Measurements from ENCODE around the gene MPP7.

The MPP7 gene

DNA sequence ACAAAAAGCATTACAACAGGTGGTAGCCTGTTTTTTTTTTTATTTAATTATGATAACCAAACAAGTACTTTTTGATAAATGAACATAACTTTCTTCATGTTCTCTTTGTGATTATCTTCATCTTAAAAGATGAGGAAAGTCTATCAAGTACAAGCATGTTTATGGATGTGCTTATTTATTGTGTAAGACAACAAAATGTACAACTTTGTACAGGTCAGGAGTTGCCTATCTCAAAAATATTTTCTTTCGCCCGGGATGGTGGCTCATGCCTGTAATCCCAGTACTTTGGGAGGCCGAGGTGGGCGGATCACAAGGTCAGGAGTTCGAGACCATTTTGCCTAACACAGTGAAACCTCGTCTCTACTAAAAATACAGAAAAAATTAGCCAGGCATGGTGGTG is 17.0 kb downstream of the MPP7 start:
- Histone ChIP-seq H3K9me3 (ENCODE audit: insufficient read depth, low read depth, low read length) (no peaks in the 10 kb centered on the region), H3K4me3 (ENCODE audit: low read length, poor library complexity, severe bottlenecking) (no peak overlapping the region), H3K9me2 (replicated peaks; ENCODE audit: low read depth, low read length) (no peaks in the 10 kb centered on the region), H3K79me2 (ENCODE audit: insufficient read depth, low read length) (no peaks in the 10 kb centered on the region), H3K4me1 (ENCODE audit: insufficient read depth, low read length, poor library complexity, severe bottlenecking) (peaks cover 8% of the 10 kb centered on the region), H3K36me3 (ENCODE audit: insufficient read depth, low read length) (no peaks in the 10 kb centered on the region), H3K9ac (ENCODE audit: low read depth, low read length, poor library complexity, severe bottlenecking) (no peak overlapping the region), H3F3A (ENCODE audit: low read depth) (no peaks in the 10 kb centered on the region), H3K4me2 (ENCODE audit: low read depth, low read length, poor library complexity, severe bottlenecking) (no peak overlapping the region), H2AFZ (ENCODE audit: low read length) (no peak overlapping the region), H4K20me1 (ENCODE audit: insufficient read depth, low read length, poor library complexity, severe bottlenecking) (no peaks in the 10 kb centered on the region), H3K27me3 (ENCODE audit: insufficient read depth, low read length, poor library complexity, severe bottlenecking) (no peaks in the 10 kb centered on the region)
- TF ChIP-seq, protein P1, sequence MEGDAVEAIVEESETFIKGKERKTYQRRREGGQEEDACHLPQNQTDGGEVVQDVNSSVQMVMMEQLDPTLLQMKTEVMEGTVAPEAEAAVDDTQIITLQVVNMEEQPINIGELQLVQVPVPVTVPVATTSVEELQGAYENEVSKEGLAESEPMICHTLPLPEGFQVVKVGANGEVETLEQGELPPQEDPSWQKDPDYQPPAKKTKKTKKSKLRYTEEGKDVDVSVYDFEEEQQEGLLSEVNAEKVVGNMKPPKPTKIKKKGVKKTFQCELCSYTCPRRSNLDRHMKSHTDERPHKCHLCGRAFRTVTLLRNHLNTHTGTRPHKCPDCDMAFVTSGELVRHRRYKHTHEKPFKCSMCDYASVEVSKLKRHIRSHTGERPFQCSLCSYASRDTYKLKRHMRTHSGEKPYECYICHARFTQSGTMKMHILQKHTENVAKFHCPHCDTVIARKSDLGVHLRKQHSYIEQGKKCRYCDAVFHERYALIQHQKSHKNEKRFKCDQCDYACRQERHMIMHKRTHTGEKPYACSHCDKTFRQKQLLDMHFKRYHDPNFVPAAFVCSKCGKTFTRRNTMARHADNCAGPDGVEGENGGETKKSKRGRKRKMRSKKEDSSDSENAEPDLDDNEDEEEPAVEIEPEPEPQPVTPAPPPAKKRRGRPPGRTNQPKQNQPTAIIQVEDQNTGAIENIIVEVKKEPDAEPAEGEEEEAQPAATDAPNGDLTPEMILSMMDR (conservative IDR thresholded peaks at IDR 0.05; ENCODE audit: low read length) = no peak
- TF ChIP-seq EZH2phosphoT487 (IDR thresholded peaks at IDR 0.05; ENCODE audit: borderline replicate concordance) = no peak

DNA sequence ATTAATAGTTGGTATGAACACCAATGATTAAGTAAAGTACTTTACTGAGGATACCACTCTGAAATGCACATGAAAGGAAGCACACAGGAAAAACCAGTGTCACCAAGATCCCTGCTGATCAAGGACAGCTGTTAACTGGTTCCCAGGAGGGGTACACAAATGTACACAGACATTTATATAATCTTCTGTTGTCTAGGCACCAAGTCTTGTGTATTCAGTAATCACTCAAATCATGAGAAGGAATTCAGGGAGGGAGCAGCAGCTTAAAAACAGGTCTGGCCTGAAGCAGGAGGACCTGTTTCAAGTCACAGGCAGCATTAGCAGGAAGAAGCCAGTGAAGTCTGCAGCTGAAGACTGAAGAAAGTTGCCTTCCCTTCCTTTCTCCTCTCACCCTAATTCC is 18.7 kb downstream of the MPP7 start:
- no peak overlapping the region for H2AFZ ChIP-seq (ENCODE audit: low read length)
- H3K4me2 ChIP-seq (ENCODE audit: low read depth, low read length, poor library complexity, severe bottlenecking) = no peak overlapping the region
- H3K4me3 ChIP-seq (ENCODE audit: low read length, poor library complexity, severe bottlenecking) = no peak overlapping the region
- no peak overlapping the region for H3K9ac ChIP-seq (ENCODE audit: low read depth, low read length, poor library complexity, severe bottlenecking)
- H3K27me3 ChIP-seq (ENCODE audit: insufficient read depth, low read length, poor library complexity, severe bottlenecking) = no peaks in the 10 kb centered on the region
- no peaks in the 10 kb centered on the region for H3K79me2 ChIP-seq (ENCODE audit: insufficient read depth, low read length)
- H3F3A ChIP-seq (ENCODE audit: low read depth) = no peaks in the 10 kb centered on the region
- peaks cover 8% of the 10 kb centered on the region for H3K4me1 ChIP-seq (ENCODE audit: insufficient read depth, low read length, poor library complexity, severe bottlenecking)
- H3K9me3 ChIP-seq (ENCODE audit: insufficient read depth, low read depth, low read length) = no peaks in the 10 kb centered on the region
- TF ChIP-seq, protein P1 (conservative IDR thresholded peaks at IDR 0.05; ENCODE audit: low read length) = no peak
- no peak for TF ChIP-seq EZH2phosphoT487 (IDR thresholded peaks at IDR 0.05; ENCODE audit: borderline replicate concordance)
- H4K20me1 ChIP-seq (ENCODE audit: insufficient read depth, low read length, poor library complexity, severe bottlenecking) = no peaks in the 10 kb centered on the region
- H3K9me2 ChIP-seq (replicated peaks; ENCODE audit: low read depth, low read length) = no peaks in the 10 kb centered on the region
- no peaks in the 10 kb centered on the region for H3K36me3 ChIP-seq (ENCODE audit: insufficient read depth, low read length)

DNA sequence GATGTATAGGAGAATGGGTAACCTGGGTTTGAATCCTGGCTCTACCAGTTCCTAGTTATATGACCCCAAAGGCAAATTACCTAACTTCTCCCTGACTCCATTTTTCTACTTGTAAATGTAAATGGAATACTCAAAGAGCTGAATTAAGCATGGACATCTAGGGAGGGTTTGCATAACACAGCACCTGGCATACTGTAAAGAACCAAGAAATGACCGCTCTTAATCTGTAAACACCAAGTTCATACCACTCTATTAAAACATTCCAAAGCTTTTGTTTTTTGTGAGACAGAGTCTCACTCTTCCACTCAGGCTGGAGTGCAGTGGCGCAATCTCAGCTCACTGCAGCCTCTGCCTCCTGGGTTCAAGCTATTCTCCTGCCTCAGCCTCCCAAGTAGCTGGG is 19.6 kb downstream of the MPP7 start:
- no peaks in the 10 kb centered on the region for H3K36me3 ChIP-seq (ENCODE audit: insufficient read depth, low read length)
- no peaks in the 10 kb centered on the region for H3K79me2 ChIP-seq (ENCODE audit: insufficient read depth, low read length)
- no peaks in the 10 kb centered on the region for H4K20me1 ChIP-seq (ENCODE audit: insufficient read depth, low read length, poor library complexity, severe bottlenecking)
- no peak overlapping the region for H3K9ac ChIP-seq (ENCODE audit: low read depth, low read length, poor library complexity, severe bottlenecking)
- H3K4me1 ChIP-seq (ENCODE audit: insufficient read depth, low read length, poor library complexity, severe bottlenecking) = peaks cover 8% of the 10 kb centered on the region
- H3K27me3 ChIP-seq (ENCODE audit: insufficient read depth, low read length, poor library complexity, severe bottlenecking) = no peaks in the 10 kb centered on the region
- H3K9me3 ChIP-seq (ENCODE audit: insufficient read depth, low read depth, low read length) = no peaks in the 10 kb centered on the region
- TF ChIP-seq, protein P1 (conservative IDR thresholded peaks at IDR 0.05; ENCODE audit: low read length) = no peak
- no peak for TF ChIP-seq EZH2phosphoT487 (IDR thresholded peaks at IDR 0.05; ENCODE audit: borderline replicate concordance)
- no peaks in the 10 kb centered on the region for H3F3A ChIP-seq (ENCODE audit: low read depth)
- H2AFZ ChIP-seq (ENCODE audit: low read length) = no peak overlapping the region
- H3K4me2 ChIP-seq (ENCODE audit: low read depth, low read length, poor library complexity, severe bottlenecking) = no peak overlapping the region
- H3K9me2 ChIP-seq (replicated peaks; ENCODE audit: low read depth, low read length) = no peaks in the 10 kb centered on the region
- H3K4me3 ChIP-seq (ENCODE audit: low read length, poor library complexity, severe bottlenecking) = no peak overlapping the region
